ENCODE results near the gene SMCHD1. TPM values are rescaled to one million over a fixed set of nuclear protein-coding genes. Genes with fewer than 3 reads are reported as not detected.

Gene SMCHD1
- total and polyA plus RNA-seq, 4 donors = 4.4 to 49.0 (median 25.4) TPM

GRCh38 chr18:2655954-2656236 is 369 bp downstream of the SMCHD1 start:
- H3K4me3 ChIP-seq (ENCODE audit: low read depth in 1 of 3, low read length in 3 of 3) = peak overlapping the region; percentile 75 to 95 (median 92)
- H3K9me3 ChIP-seq (ENCODE audit: control insufficient read depth in 4 of 4, low read length in 3 of 4) = no peaks in the 10 kb centered on the region
- peak; percentile 61 for DNase-seq (ENCODE audit: low spot score)
- H3K36me3 ChIP-seq (ENCODE audit: control insufficient read depth in 4 of 4, insufficient read depth in 3 of 4, low read depth in 1 of 4, low read length in 3 of 4) = no peaks in the 10 kb centered on the region
- no peaks in the 10 kb centered on the region for H3K27me3 ChIP-seq (ENCODE audit: control insufficient read depth in 4 of 4, insufficient read depth in 4 of 4, low read length in 3 of 4)
- WGBS = under 1% methylated on average over 37 of the region's 37 CpGs
- H3K9ac ChIP-seq (ENCODE audit: low read depth in 1 of 2, low read length in 2 of 2) = peak overlapping the region; percentile 92 to 97
- H3K27ac ChIP-seq (ENCODE audit: low read depth in 1 of 2, low read length in 2 of 2) = peak overlapping the region; percentile 96 to 100
- TF ChIP-seq TAF1 (conservative IDR thresholded peaks at IDR 0.05) = no peak
- no peak for TF ChIP-seq ZBTB33 (IDR thresholded peaks at IDR 0.05)
- no peak for TF ChIP-seq JUND (IDR thresholded peaks at IDR 0.05)
- no peak for TF ChIP-seq NR2F2 (IDR thresholded peaks at IDR 0.05)
- TF ChIP-seq EGR1 (IDR thresholded peaks at IDR 0.05; ENCODE audit: low read depth in 2 of 2) = no peak
- H3K4me1 ChIP-seq (ENCODE audit: control insufficient read depth in 4 of 4, insufficient read depth in 4 of 4, low read length in 3 of 4) = peaks cover 5 to 16% (median 10%) of the 10 kb centered on the region in 4 donors

DNA sequence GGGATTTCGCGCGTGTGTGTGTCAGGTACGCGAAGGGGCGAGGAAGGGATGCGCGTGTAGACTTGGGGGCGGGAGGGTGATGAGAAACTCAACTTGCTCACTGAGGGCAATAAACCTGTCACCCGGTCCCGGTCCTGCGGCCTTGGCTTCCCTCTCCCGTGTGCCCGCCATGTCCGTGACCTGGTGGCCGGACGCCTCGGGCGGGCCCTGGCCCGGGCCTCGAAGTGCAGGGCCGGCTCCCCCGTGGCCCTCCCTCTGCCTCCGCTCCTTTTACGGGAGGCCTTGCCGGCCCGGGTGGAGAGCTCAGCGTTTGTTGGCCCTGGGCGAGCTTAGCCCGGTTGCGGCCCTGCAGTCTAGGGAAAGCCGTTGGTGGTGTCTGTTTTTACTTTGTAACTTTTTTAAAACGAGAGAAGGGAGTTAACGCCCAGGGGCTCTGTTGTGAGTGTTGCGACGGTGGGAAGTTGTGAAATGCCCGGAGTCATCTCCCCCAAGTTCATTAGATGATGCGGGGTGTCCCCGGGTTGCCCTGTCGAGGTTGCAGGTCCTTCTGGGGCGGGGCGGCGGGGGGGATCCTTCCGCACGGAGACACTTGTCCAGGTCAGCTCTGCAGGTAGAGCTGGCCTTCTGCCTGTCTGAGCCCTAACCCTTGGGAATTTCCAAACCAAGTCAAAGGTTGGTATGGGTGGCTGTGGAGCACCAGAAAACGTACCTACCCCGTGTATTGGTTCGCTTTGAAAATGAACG is 883 bp downstream of the SMCHD1 start:
- H3K27me3 ChIP-seq (ENCODE audit: control insufficient read depth in 4 of 4, insufficient read depth in 4 of 4, low read length in 3 of 4) = no peaks in the 10 kb centered on the region
- no peaks in the 10 kb centered on the region for H3K36me3 ChIP-seq (ENCODE audit: control insufficient read depth in 4 of 4, insufficient read depth in 3 of 4, low read depth in 1 of 4, low read length in 3 of 4)
- peak in 1 of 2 donors; percentile 50 for TF ChIP-seq RXRA (IDR thresholded peaks at IDR 0.05)
- TF ChIP-seq NR2F2 (IDR thresholded peaks at IDR 0.05) = no peak
- no peak for TF ChIP-seq FOXA1 (IDR thresholded peaks at IDR 0.05)
- no peak for TF ChIP-seq GABPA (IDR thresholded peaks at IDR 0.05 in 1 of 2, conservative IDR thresholded peaks at IDR 0.05 in 1 of 2)
- TF ChIP-seq FOXA2 (IDR thresholded peaks at IDR 0.05) = no peak
- TF ChIP-seq, protein P1, sequence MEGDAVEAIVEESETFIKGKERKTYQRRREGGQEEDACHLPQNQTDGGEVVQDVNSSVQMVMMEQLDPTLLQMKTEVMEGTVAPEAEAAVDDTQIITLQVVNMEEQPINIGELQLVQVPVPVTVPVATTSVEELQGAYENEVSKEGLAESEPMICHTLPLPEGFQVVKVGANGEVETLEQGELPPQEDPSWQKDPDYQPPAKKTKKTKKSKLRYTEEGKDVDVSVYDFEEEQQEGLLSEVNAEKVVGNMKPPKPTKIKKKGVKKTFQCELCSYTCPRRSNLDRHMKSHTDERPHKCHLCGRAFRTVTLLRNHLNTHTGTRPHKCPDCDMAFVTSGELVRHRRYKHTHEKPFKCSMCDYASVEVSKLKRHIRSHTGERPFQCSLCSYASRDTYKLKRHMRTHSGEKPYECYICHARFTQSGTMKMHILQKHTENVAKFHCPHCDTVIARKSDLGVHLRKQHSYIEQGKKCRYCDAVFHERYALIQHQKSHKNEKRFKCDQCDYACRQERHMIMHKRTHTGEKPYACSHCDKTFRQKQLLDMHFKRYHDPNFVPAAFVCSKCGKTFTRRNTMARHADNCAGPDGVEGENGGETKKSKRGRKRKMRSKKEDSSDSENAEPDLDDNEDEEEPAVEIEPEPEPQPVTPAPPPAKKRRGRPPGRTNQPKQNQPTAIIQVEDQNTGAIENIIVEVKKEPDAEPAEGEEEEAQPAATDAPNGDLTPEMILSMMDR (IDR thresholded peaks at IDR 0.05; ENCODE audit: low read depth, low read length, missing input control) = no peak
- TF ChIP-seq RAD21 (IDR thresholded peaks at IDR 0.05) = peak in 1 of 2 donors; percentile 17
- TF ChIP-seq YY1 (IDR thresholded peaks at IDR 0.05) = peak; percentile 50
- no peak for TF ChIP-seq MAX (IDR thresholded peaks at IDR 0.05)
- peak; percentile 10 for TF ChIP-seq SP1 (IDR thresholded peaks at IDR 0.05)
- no peak for TF ChIP-seq JUND (IDR thresholded peaks at IDR 0.05)
- TF ChIP-seq REST (IDR thresholded peaks at IDR 0.05) = no peak
- peak; percentile 26 to 54 for TF ChIP-seq HNF4A (conservative IDR thresholded peaks at IDR 0.05)
- TF ChIP-seq HNF4G (IDR thresholded peaks at IDR 0.05) = no peak
- no peak for TF ChIP-seq ZBTB33 (IDR thresholded peaks at IDR 0.05)
- no peak for TF ChIP-seq EGR1 (IDR thresholded peaks at IDR 0.05; ENCODE audit: low read depth in 2 of 2)
- TF ChIP-seq TAF1 (conservative IDR thresholded peaks at IDR 0.05) = peak; percentile 14
- TF ChIP-seq, protein P2, sequence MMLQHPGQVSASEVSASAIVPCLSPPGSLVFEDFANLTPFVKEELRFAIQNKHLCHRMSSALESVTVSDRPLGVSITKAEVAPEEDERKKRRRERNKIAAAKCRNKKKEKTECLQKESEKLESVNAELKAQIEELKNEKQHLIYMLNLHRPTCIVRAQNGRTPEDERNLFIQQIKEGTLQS (IDR thresholded peaks at IDR 0.05) = no peak
- H3K9ac ChIP-seq (ENCODE audit: low read depth in 1 of 2, low read length in 2 of 2) = peak overlapping the region; percentile 92 to 97
- DNase-seq (ENCODE audit: low spot score) = peak; percentile 59
- H3K4me1 ChIP-seq (ENCODE audit: control insufficient read depth in 4 of 4, insufficient read depth in 4 of 4, low read length in 3 of 4) = peaks cover 5 to 16% (median 10%) of the 10 kb centered on the region in 4 donors
- H3K9me3 ChIP-seq (ENCODE audit: control insufficient read depth in 4 of 4, low read length in 3 of 4) = no peaks in the 10 kb centered on the region
- peak overlapping the region; percentile 75 to 95 (median 92) for H3K4me3 ChIP-seq (ENCODE audit: low read depth in 1 of 3, low read length in 3 of 3)
- H3K27ac ChIP-seq (ENCODE audit: low read depth in 1 of 2, low read length in 2 of 2) = peak overlapping the region; percentile 96 to 100
- under 1% methylated on average over 49 of the region's 49 CpGs for WGBS

All from liver (tissue), 9 donors.